Right lobe of liver (tissue), 6 donors: ENCODE data around the gene ARID3B. TPM values are rescaled to one million over a fixed set of nuclear protein-coding genes. Genes with fewer than 3 reads are reported as not detected.
A peak's percentile ranks its signal among the peaks of the same experiment; 100 is the strongest.
"Not testable (repeated sequence)": the region's sequence is repeated elsewhere in the genome, so short reads cannot be mapped to it uniquely, and the experiment has no call there.

Source experiments
- ATAC-seq, 4 donors: fragments of 200-7000 bp; cut with Tn5 transposase; one replicate each; pipeline ENCODE4 v1.9.1; 2020; ENCODE audit warnings: mild to moderate bottlenecking in 4 of 4, moderate library complexity in 4 of 4
- DNase-seq, 3 donors: peaks; one replicate each; pipeline ENCODE4 v3.0.0-alpha.2; 2020
- H3K27ac ChIP-seq, 3 donors: fragments of 200-600 bp; one replicate each; pipeline ENCODE4 v1.8.0; 2022
- H3K27me3 ChIP-seq, 2 donors: fragments of 200-600 bp; one replicate each; pipeline ENCODE4 v1.8.0; 2022
- H3K36me3 ChIP-seq, 4 donors: fragments of 200-600 bp; sonication (generic) in 1 of 4; one replicate each; pipeline versions ENCODE4 v1.5.1 to v1.8.0; 2017 to 2022; ENCODE audit warnings: control low read depth in 1 of 4
- H3K4me1 ChIP-seq, 4 donors: fragments of 200-600 bp; sonication (generic) in 1 of 4; one replicate each; pipeline versions ENCODE4 v1.5.1 to v1.8.0; 2017 to 2022; ENCODE audit warnings: control low read depth in 1 of 4
- H3K4me3 ChIP-seq, 3 donors: fragments of 200-600 bp; one replicate each; pipeline ENCODE4 v1.8.0; 2022
- H3K9me3 ChIP-seq, 4 donors: fragments of 200-600 bp; sonication (generic) in 1 of 4; one replicate each; pipeline versions ENCODE4 v1.5.1 to v1.8.0; 2017 to 2022; ENCODE audit warnings: control low read depth in 1 of 4
- POLR2A ChIP-seq: fragments of 450-650 bp; IDR thresholded peaks from one replicate; pipeline ENCODE4 v1.6.1; 2017; ENCODE audit warnings: antibody characterized with exemption, mild to moderate bottlenecking
- WGBS: methylation state at CpG from one replicate; pipeline ENCODE4 v1.1.6; 2018; ENCODE audit warnings: low coverage, low lambda C conversion rate; ENCODE audit not compliant: insufficient coverage; ENCODE audit errors: missing lambda C conversion rate; 5-methylcytosine and 5-hydroxymethylcytosine counted together
- intact Hi-C, 2 donors: fragments of 100-400 bp; cut with DNase I; formaldehyde crosslinking; loops; one replicate each; pipeline versions ENCODE4 v1.11.2 to v1.14.1; 2022
- total RNA-seq, 6 experiments: library from RNA; depleted of rRNA in 2 of 6; stranded (reverse); fragments of >200 nt in 2 of 6; fragmentation: NEBNext Ultra II Directional in 3 of 6; extraction: Animal tissue kit (Norgen Biotek cat#: 25700) in 3 of 6; gene quantifications; one replicate each; pipeline versions ENCODE4 v1.1.0 to v1.2.4, GENCODE V29; 2016 to 2023
- TF ChIP-seq, protein P1 (sequence below), 4 donors: fragments of 200-600 bp in 3 of 4; fragments of 450-650 bp in 1 of 4; IDR thresholded peaks; one replicate each; pipeline versions ENCODE4 v1.5.1 to v1.8.0; 2016 to 2022; ENCODE audit warnings: antibody characterized with exemption in 4 of 4, mild to moderate bottlenecking in 2 of 4
- donor health status: DM: no; HTN: yes; CAD: no.
- donor health status: DM: no; HTN: no; CAD: no.
- donor health status: DM: no; HTN: no; CAD: no.
- donor health status: DM: no; HTN: yes; CAD: no.
- donor health status: DM: no; HTN: yes; CAD: no.

The ARID3B gene
- total RNA-seq, 6 experiments from 2014 or later = 1.5 to 3.2 (median 2.3) TPM

- DNase-seq = no peak
- H3K4me3 ChIP-seq = no peak overlapping the region
- H3K27ac ChIP-seq = no peak overlapping the region
- peaks cover 0 to 6% (median 2%) of the 10 kb centered on the region in 4 donors for H3K4me1 ChIP-seq
- H3K36me3 ChIP-seq = no peaks in the 10 kb centered on the region
- TF ChIP-seq, protein P1, sequence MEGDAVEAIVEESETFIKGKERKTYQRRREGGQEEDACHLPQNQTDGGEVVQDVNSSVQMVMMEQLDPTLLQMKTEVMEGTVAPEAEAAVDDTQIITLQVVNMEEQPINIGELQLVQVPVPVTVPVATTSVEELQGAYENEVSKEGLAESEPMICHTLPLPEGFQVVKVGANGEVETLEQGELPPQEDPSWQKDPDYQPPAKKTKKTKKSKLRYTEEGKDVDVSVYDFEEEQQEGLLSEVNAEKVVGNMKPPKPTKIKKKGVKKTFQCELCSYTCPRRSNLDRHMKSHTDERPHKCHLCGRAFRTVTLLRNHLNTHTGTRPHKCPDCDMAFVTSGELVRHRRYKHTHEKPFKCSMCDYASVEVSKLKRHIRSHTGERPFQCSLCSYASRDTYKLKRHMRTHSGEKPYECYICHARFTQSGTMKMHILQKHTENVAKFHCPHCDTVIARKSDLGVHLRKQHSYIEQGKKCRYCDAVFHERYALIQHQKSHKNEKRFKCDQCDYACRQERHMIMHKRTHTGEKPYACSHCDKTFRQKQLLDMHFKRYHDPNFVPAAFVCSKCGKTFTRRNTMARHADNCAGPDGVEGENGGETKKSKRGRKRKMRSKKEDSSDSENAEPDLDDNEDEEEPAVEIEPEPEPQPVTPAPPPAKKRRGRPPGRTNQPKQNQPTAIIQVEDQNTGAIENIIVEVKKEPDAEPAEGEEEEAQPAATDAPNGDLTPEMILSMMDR (IDR thresholded peaks at IDR 0.05) = no peak
- no peak for TF ChIP-seq POLR2A
- 70% methylated on average over 2 of the region's 3 CpGs for WGBS
- H3K9me3 ChIP-seq = no peaks in the 10 kb centered on the region
- ATAC-seq = no peak
- no peaks in the 10 kb centered on the region for H3K27me3 ChIP-seq
- intact Hi-C loops = no loop called here
Measured at GRCh38 chr15:74535388-74536084, 5.5 kb upstream of the ARID3B start.

DNA sequence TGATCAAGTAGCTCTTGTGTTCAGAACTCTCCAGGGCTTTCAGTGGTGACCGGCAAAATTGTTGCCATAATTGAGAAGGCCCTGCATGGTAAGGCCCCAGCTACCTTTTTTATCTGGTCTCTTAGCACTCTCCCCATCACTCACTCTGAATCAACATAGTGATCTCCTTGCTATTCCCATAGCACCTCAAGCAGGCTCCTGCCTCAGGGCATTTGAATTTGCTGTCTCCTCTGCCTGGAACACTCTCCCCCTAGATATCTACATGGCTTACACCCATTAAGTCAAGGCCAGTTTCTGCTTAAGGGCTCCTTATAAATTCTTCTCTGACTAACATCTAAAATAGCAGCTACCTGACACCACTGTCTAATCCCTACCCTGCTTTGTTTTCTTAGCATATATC is 3.3 kb upstream of the ARID3B start:
- TF ChIP-seq POLR2A = no peak
- TF ChIP-seq, protein P1 (IDR thresholded peaks at IDR 0.05) = no peak
- ATAC-seq (no peak), DNase-seq (no peak)
- Histone ChIP-seq H3K9me3 (no peaks in the 10 kb centered on the region), H3K4me3 (no peak overlapping the region), H3K27me3 (no peaks in the 10 kb centered on the region), H3K27ac (no peak overlapping the region), H3K4me1 (peaks cover 0 to 6% (median 3%) of the 10 kb centered on the region in 4 donors), H3K36me3 (no peaks in the 10 kb centered on the region)
- intact Hi-C loops = no loop called here
- no CpG with 5 or more reads among the region's 1 CpG for WGBS

DNA sequence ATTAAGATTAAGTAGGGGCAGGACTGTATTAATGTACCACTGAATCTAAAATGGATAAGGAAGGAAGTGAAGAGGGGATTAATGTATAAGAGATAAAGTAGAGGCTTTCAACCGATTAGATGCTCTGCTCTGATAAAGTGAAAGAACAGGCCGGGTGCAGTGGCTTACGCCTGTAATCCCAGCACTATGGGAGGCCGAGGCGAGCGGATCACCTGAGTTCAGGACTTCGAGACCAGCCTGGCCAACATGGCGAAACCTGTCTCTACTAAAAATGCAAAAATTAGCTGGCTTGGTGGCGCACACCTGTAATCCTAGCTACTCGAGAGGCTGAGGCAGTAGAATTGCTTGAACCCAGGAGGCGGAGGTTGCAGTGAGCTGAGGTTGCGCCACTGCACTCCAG is 1.5 kb upstream of the ARID3B start:
- WGBS = 88% methylated on average over 12 of the region's 12 CpGs
- intact Hi-C loops, ATAC-seq, H3K4me3 ChIP-seq, H3K27ac ChIP-seq, DNase-seq, H3K36me3 ChIP-seq, H3K4me1 ChIP-seq, H3K9me3 ChIP-seq, H3K27me3 ChIP-seq: not testable (repeated sequence)

DNA sequence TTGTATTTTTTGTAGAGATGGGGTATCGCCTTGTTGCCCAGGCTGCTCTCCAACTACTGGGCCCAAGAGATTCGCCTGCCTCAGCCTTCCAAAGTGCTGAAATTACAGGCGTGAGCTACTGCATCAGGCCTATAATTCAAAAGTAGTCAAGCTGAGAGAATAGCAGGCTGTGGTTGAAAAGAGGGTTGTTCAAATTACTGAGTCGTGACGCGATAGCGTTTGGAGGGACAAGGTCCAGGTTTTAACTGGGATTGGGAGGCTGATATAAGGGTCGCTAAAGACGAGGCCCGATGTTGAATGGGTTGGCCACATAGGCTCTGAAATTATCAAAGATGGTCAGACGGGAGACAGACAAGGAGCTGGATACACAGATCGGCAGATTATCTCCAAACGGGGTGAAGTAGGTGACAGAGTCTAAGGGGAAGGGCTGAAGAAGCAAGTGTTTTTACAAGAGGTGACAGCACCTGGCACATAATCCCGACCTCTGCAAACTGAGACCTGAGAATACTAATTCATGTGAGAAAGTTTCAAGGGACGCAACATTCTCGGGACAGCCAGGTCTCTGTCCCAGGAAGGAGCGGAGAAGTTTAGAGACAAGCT is 759 bp upstream of the ARID3B start:
- 6% methylated on average over 15 of the region's 17 CpGs for WGBS
- H3K4me1 ChIP-seq = peaks cover 0 to 7% (median 3%) of the 10 kb centered on the region in 4 donors
- intact Hi-C loops = loop anchor here (5.0 to 10.0 kb wide), 2 partner anchors 72 to 75 kb away; partner anchors contain the start of gene CLK3 (in 1 of the 2)
- no peak for ATAC-seq
- H3K4me3 ChIP-seq = peak overlapping the region; percentile 37 to 96 (median 69)
- H3K27me3 ChIP-seq = no peaks in the 10 kb centered on the region
- H3K36me3 ChIP-seq = peaks cover 0 to 4% (median 0%) of the 10 kb centered on the region in 4 donors
- peak overlapping the region in 1 of 3 donors; percentile 25 for H3K27ac ChIP-seq
- DNase-seq = no peak
- TF ChIP-seq, protein P1 (IDR thresholded peaks at IDR 0.05) = no peak
- TF ChIP-seq POLR2A = no peak
- no peaks in the 10 kb centered on the region for H3K9me3 ChIP-seq
